GM18909 (cell line): ENCODE measurements around the gene PTPN20.
A peak's percentile ranks its signal among the peaks of the same experiment; 100 is the strongest.
"Not testable (repeated sequence)": the region's sequence is repeated elsewhere in the genome, so short reads cannot be mapped to it uniquely, and the experiment has no call there.

Experiments
- ATAC-seq: cut with Tn5 transposase; IDR thresholded peaks from one replicate; pipeline ENCODE4 v1.9.1; 2021; ENCODE audit warnings: mild to moderate bottlenecking; ENCODE audit not compliant: unreplicated experiment, poor library complexity

Gene PTPN20

GRCh38 chr10:46948687-46949518 lies 37.7 kb downstream of the PTPN20 start:
- not testable (repeated sequence) for ATAC-seq

- not testable (repeated sequence) for ATAC-seq
Observed at GRCh38 chr10:46952540-46952939, 41.3 kb downstream of the PTPN20 start.

- ATAC-seq = not testable (repeated sequence)
Observed at GRCh38 chr10:46960742-46961141, 49.5 kb downstream of the PTPN20 start.

GRCh38 chr10:46963356-46963755 lies 52.1 kb downstream of the PTPN20 start:
- not testable (repeated sequence) for ATAC-seq

- ATAC-seq = not testable (repeated sequence)
Observed at GRCh38 chr10:46967013-46967412, 55.8 kb downstream of the PTPN20 start.

- not testable (repeated sequence) for ATAC-seq
Observed at GRCh38 chr10:46980223-46980622, 69.0 kb downstream of the PTPN20 start.

GRCh38 chr10:46987233-46987924 lies 76.2 kb downstream of the PTPN20 start:
- ATAC-seq = peak; percentile 85

- no peak for ATAC-seq
Observed at GRCh38 chr10:46992803-46993561, 81.8 kb downstream of the PTPN20 start.

- no peak for ATAC-seq
Observed at GRCh38 chr10:46995234-46995633, 84.0 kb downstream of the PTPN20 start.

- no peak for ATAC-seq
Observed at GRCh38 chr10:46998192-46998591, 87.0 kb downstream of the PTPN20 start.

- no peak for ATAC-seq
Observed at GRCh38 chr10:46998595-46998994, 87.4 kb downstream of the PTPN20 start.

GRCh38 chr10:46999217-46999616 lies 88.0 kb downstream of the PTPN20 start:
- ATAC-seq = no peak

GRCh38 chr10:47008769-47009168 lies 97.5 kb downstream of the PTPN20 start:
- ATAC-seq = no peak

GRCh38 chr10:47009215-47009838 lies 98.1 kb downstream of the PTPN20 start:
- no peak for ATAC-seq

- no peak for ATAC-seq
Observed at GRCh38 chr10:47010036-47010435, 98.8 kb downstream of the PTPN20 start.

- no peak for ATAC-seq
Observed at GRCh38 chr10:47012214-47012613, 101.0 kb downstream of the PTPN20 start.

GRCh38 chr10:47013507-47014154 lies 102.4 kb downstream of the PTPN20 start:
- no peak for ATAC-seq

- no peak for ATAC-seq
Observed at GRCh38 chr10:47015404-47015803, 104.2 kb downstream of the PTPN20 start.

- ATAC-seq = no peak
Observed at GRCh38 chr10:47016564-47016963, 105.3 kb downstream of the PTPN20 start.
